ENCODE data around the gene SRP72.

SRP72 gene

DNA sequence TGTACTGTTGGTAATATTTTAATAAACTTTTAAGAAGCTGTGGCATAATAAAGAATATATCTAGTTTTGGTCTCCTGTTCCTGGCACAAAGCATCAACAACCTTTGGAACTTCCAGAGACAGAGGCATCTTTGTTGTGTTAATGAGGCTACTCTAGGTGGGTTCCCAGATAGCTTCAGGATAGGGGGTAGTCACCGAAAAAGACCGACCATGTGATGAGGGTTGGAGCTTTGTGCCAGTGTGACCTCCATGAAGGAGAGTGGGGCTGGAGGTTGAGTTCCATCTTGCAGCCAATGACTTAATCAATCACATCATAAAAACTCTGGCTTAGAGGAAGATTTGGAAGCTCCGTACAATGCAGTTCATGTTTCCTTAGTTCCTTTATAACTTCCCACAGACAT is 41.9 kb upstream of the SRP72 start:
- DNase-seq, result no peak
- ATAC-seq (ENCODE audit: insufficient read depth, low read depth), result no peak
- Histone ChIP-seq H3K4me3 (ENCODE audit: low read depth in 1 of 2, low read length in 2 of 2) (no peak overlapping the region), H3K9me3 (ENCODE audit: insufficient read depth, low read length, severe bottlenecking) (no peaks in the 10 kb centered on the region), H3K36me3 (ENCODE audit: insufficient read depth, low read length) (no peaks in the 10 kb centered on the region), H3K4me2 (ENCODE audit: insufficient read depth, low read length) (no peak overlapping the region), H2AFZ (ENCODE audit: low read depth, low read length) (no peak overlapping the region), H3K27me3 (ENCODE audit: insufficient read depth, low read length, poor library complexity) (no peaks in the 10 kb centered on the region), H3K9ac (ENCODE audit: low read depth, low read length) (no peak overlapping the region), H3K4me1 (ENCODE audit: insufficient read depth, low read length) (peaks cover 5% of the 10 kb centered on the region; the same call in 1 of the 2 replicates), H3K27ac (ENCODE audit: low read length) (no peak overlapping the region), H4K20me1 (ENCODE audit: insufficient read depth, low read length) (peaks cover 59% of the 10 kb centered on the region; the same call in 1 of the 2 replicates), H3K79me2 (ENCODE audit: insufficient read depth, low read length) (peaks cover 100% of the 10 kb centered on the region)
- TF ChIP-seq EZH2 (IDR thresholded peaks at IDR 0.05; ENCODE audit: borderline replicate concordance, low read depth, low read length, severe bottlenecking), result no peak
- TF ChIP-seq, protein P1, sequence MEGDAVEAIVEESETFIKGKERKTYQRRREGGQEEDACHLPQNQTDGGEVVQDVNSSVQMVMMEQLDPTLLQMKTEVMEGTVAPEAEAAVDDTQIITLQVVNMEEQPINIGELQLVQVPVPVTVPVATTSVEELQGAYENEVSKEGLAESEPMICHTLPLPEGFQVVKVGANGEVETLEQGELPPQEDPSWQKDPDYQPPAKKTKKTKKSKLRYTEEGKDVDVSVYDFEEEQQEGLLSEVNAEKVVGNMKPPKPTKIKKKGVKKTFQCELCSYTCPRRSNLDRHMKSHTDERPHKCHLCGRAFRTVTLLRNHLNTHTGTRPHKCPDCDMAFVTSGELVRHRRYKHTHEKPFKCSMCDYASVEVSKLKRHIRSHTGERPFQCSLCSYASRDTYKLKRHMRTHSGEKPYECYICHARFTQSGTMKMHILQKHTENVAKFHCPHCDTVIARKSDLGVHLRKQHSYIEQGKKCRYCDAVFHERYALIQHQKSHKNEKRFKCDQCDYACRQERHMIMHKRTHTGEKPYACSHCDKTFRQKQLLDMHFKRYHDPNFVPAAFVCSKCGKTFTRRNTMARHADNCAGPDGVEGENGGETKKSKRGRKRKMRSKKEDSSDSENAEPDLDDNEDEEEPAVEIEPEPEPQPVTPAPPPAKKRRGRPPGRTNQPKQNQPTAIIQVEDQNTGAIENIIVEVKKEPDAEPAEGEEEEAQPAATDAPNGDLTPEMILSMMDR (IDR thresholded peaks at IDR 0.05; ENCODE audit: borderline replicate concordance, extremely low read depth, low read length, poor library complexity, severe bottlenecking), result no peak

DNA sequence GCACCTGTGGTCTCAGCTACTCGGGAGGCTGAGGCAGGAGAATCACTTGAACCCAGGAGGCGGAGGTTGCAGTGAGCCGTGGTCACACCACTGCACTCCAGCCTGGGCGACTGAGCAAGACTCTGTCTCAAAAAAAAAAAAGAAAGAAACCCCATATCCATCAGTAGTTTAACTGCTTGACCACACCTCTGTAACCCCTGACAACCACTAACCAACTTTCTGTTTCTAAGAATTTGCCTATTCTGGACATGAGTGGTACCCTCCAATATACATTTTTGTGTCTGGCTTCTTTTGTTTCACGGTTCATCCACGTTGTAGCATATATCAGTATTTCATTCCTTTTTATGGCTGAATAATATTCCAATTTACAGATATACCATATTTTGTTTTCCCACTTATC is 41.1 kb upstream of the SRP72 start:
- no peak overlapping the region for H2AFZ ChIP-seq (ENCODE audit: low read depth, low read length)
- H3K9me3 ChIP-seq (ENCODE audit: insufficient read depth, low read length, severe bottlenecking), result no peaks in the 10 kb centered on the region
- DNase-seq, result no peak
- H3K36me3 ChIP-seq (ENCODE audit: insufficient read depth, low read length), result no peaks in the 10 kb centered on the region
- H3K4me3 ChIP-seq (ENCODE audit: low read depth in 1 of 2, low read length in 2 of 2), result no peak overlapping the region
- H3K4me1 ChIP-seq (ENCODE audit: insufficient read depth, low read length), result peaks cover 6% of the 10 kb centered on the region; the same call in 1 of the 2 replicates
- H3K27ac ChIP-seq (ENCODE audit: low read length), result no peak overlapping the region
- H4K20me1 ChIP-seq (ENCODE audit: insufficient read depth, low read length), result peaks cover 53% of the 10 kb centered on the region; the same call in 1 of the 2 replicates
- H3K27me3 ChIP-seq (ENCODE audit: insufficient read depth, low read length, poor library complexity), result no peaks in the 10 kb centered on the region
- no peak for TF ChIP-seq EZH2 (IDR thresholded peaks at IDR 0.05; ENCODE audit: borderline replicate concordance, low read depth, low read length, severe bottlenecking)
- TF ChIP-seq, protein P1 (IDR thresholded peaks at IDR 0.05; ENCODE audit: borderline replicate concordance, extremely low read depth, low read length, poor library complexity, severe bottlenecking), result no peak
- peaks cover 100% of the 10 kb centered on the region for H3K79me2 ChIP-seq (ENCODE audit: insufficient read depth, low read length)
- ATAC-seq (ENCODE audit: insufficient read depth, low read depth), result no peak
- no peak overlapping the region for H3K4me2 ChIP-seq (ENCODE audit: insufficient read depth, low read length)
- no peak overlapping the region for H3K9ac ChIP-seq (ENCODE audit: low read depth, low read length)

DNA sequence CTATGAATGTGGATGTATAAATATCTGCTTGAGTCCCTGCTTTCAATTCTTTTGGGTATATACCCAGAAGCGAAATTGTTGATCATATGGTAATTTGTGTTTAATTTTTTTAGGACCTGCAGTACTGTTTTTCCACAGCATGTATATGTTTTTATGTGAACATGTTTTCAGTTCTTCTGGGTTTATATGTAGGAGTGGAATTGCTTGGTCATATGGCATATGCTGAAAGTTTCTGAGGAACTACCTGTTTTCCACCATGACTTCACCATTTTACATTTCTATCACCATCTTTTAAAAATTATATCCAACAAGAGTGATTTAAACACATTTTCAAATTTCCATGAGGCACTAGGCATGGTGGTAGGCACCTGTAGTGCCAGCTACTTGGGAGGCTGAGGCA is 40.2 kb upstream of the SRP72 start:
- Histone ChIP-seq H3K4me3 (ENCODE audit: low read depth in 1 of 2, low read length in 2 of 2) (no peak overlapping the region), H2AFZ (ENCODE audit: low read depth, low read length) (no peak overlapping the region), H4K20me1 (ENCODE audit: insufficient read depth, low read length) (peaks cover 50% of the 10 kb centered on the region; the same call in 1 of the 2 replicates), H3K9me3 (ENCODE audit: insufficient read depth, low read length, severe bottlenecking) (no peaks in the 10 kb centered on the region), H3K4me1 (ENCODE audit: insufficient read depth, low read length) (peaks cover 16% of the 10 kb centered on the region; the same call in 1 of the 2 replicates), H3K9ac (ENCODE audit: low read depth, low read length) (no peak overlapping the region), H3K27ac (ENCODE audit: low read length) (no peak overlapping the region), H3K79me2 (ENCODE audit: insufficient read depth, low read length) (peaks cover 100% of the 10 kb centered on the region), H3K4me2 (ENCODE audit: insufficient read depth, low read length) (no peak overlapping the region), H3K27me3 (ENCODE audit: insufficient read depth, low read length, poor library complexity) (no peaks in the 10 kb centered on the region), H3K36me3 (ENCODE audit: insufficient read depth, low read length) (no peaks in the 10 kb centered on the region)
- TF ChIP-seq, protein P1 (IDR thresholded peaks at IDR 0.05; ENCODE audit: borderline replicate concordance, extremely low read depth, low read length, poor library complexity, severe bottlenecking), result no peak
- TF ChIP-seq EZH2 (IDR thresholded peaks at IDR 0.05; ENCODE audit: borderline replicate concordance, low read depth, low read length, severe bottlenecking), result no peak
- DNase-seq (no peak), ATAC-seq (ENCODE audit: insufficient read depth, low read depth) (no peak)
